Adipocyte (in vitro differentiated cells): ENCODE results near the gene TOE1.
A peak's percentile ranks its signal among the peaks of the same experiment; 100 is the strongest.

Source experiments
- DNase-seq: peaks from one replicate; pipeline ENCODE4 v3.0.0-alpha.2; 2015; ENCODE audit warnings: low read depth
- H3K27me3 ChIP-seq: replicated peaks from 2 replicates; pipeline ENCODE4 v1.7.0; 2013; ENCODE audit warnings: mild to moderate bottlenecking, low read length, moderate library complexity; ENCODE audit not compliant: control insufficient read depth, insufficient read depth
- H3K36me3 ChIP-seq: 2 replicates; pipeline ENCODE4 v1.7.0; 2013; ENCODE audit warnings: low read length, mild to moderate bottlenecking, moderate library complexity; ENCODE audit not compliant: control insufficient read depth, insufficient read depth, severe bottlenecking
- H3K4me1 ChIP-seq: 2 replicates; pipeline ENCODE4 v1.7.0; 2013; ENCODE audit warnings: mild to moderate bottlenecking, low read length, moderate library complexity; ENCODE audit not compliant: control insufficient read depth, insufficient read depth
- H3K4me3 ChIP-seq: 2 replicates; pipeline ENCODE4 v1.7.0; 2013; ENCODE audit warnings: mild to moderate bottlenecking, low read length, moderate library complexity
- H3K9ac ChIP-seq: 2 replicates; pipeline ENCODE4 v1.7.0; 2013; ENCODE audit warnings: mild to moderate bottlenecking, low read length, moderate library complexity
- H3K9me3 ChIP-seq: 2 replicates; pipeline ENCODE4 v1.7.0; 2013; ENCODE audit warnings: mild to moderate bottlenecking, low read length, moderate library complexity; ENCODE audit not compliant: control insufficient read depth

The TOE1 gene

DNA sequence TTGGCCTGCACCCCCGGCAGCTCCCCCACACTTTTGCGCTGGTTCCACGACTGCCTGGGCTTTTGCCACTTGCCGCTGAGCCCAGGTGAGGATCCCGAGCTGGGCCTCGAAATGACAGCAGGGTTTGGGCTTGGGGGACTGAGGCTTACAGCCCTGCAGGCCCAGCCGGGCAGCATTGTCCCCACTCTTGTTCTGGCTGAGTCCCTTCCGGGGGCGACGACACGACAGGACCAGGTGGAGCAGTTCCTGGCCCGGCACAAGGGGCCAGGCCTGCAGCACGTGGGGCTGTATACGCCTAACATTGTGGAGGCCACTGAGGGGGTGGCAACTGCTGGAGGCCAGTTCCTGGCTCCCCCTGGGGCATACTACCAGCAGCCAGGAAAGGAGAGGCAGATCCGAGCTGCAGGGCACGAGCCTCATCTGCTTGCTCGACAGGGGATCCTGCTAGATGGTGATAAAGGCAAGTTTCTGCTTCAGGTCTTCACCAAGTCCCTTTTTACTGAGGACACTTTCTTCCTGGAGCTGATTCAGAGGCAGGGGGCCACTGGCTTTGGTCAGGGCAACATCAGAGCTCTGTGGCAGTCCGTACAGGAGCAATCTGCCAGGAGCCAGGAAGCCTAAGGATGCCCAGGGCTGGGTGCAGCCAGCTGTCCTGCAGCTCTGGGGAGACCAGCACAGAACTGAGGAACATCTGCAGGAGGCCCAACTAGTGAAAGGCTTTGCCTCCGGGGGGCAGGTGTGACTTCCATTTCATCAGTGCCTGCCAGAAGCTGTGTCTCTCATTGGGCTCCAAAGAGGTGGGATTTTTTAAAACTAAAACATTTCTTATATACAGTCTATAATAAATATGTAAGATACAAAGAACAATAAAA lies 12.1 kb upstream of the TOE1 start:
- Histone ChIP-seq H3K27me3 (no peaks in the 10 kb centered on the region), H3K4me1 (peaks cover 18% of the 10 kb centered on the region), H3K4me3 (peak overlapping the region; percentile 84), H3K36me3 (peaks cover 19% of the 10 kb centered on the region), H3K9me3 (no peaks in the 10 kb centered on the region), H3K9ac (no peak overlapping the region)
- DNase-seq: no peak

DNA sequence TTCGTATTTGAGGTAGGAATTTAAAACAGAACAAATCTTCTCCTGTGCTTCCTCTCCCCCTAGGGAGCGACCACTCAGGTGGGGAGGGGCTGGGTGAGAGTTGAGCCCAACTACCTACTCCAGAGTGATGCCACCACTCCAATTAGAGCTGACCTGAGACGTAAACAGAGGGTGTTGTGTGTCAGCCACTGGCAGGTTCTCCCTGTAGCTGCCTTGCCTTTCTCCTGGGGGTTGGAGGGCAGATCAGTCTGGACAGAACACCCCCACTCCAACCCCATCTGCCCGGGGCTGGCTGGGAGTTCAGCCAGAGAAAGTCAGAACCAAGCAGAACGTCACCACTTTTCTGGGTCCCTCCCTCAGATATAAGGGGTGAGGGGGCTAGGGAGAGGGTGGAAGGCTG lies 11.3 kb upstream of the TOE1 start:
- no peak for DNase-seq
- Histone ChIP-seq H3K4me3 (no peak overlapping the region), H3K4me1 (peaks cover 18% of the 10 kb centered on the region), H3K36me3 (peaks cover 26% of the 10 kb centered on the region), H3K27me3 (no peaks in the 10 kb centered on the region), H3K9me3 (no peaks in the 10 kb centered on the region), H3K9ac (no peak overlapping the region)

GRCh38 chr1:45329445-45329844 lies 10.5 kb upstream of the TOE1 start:
- Histone ChIP-seq H3K36me3 (peaks cover 29% of the 10 kb centered on the region), H3K4me1 (peaks cover 18% of the 10 kb centered on the region), H3K4me3 (no peak overlapping the region), H3K9ac (no peak overlapping the region), H3K9me3 (no peaks in the 10 kb centered on the region), H3K27me3 (no peaks in the 10 kb centered on the region)
- no peak for DNase-seq

DNA sequence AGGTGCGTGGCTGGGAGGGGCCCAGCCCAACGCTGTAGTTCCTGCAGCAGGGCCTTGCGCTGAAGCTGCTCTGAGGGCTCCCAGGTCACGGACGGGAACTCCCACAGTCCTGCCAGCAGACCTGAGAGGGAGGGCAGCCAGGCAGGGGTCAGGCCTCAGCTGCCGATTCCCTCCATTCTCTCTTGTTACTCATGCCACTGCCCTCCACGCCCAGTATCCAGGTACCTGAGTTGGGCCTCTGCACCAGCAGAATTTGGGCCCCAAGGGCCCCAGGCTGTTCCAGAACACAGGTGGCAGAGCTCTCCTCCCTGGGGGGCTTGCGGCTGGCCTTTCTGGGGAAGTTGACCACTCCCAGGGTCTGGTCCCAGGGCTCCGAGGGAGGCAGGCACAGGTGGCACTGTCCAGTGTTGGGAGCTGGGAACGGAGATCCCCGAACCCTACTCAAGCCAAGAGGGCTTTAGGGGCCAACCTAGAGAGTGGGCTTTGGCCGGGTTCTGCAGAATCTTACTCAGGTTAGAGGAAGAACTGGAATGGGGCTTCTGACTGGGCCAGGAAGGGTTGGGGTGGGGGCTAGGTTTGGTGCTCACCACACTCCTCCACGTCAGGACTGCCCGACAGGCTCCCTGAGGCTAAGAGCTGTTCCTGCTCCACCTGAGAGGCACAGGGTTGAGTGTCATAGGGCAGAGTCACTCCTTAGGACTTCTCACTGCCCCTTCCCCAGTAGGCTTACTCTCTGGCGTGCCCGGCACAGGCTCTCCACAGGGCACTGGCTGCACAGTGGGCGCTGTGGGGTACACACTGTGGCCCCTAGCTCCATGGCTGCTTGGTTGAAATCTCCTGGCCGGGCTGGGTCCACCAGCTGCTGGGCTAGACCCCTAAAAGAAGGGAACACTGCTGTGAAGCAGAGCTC lies 8.3 kb upstream of the TOE1 start:
- no peak overlapping the region for H3K4me3 ChIP-seq
- no peak for DNase-seq

GRCh38 chr1:45332346-45332720 lies 7.6 kb upstream of the TOE1 start:
- H3K27me3 ChIP-seq: no peaks in the 10 kb centered on the region

More for the DNA sequence above, 8.3 kb upstream of the TOE1 start:
- Histone ChIP-seq H3K36me3 (peaks cover 29% of the 10 kb centered on the region), H3K9me3 (no peaks in the 10 kb centered on the region), H3K9ac (no peak overlapping the region), H3K27me3 (no peaks in the 10 kb centered on the region), H3K4me1 (peaks cover 9% of the 10 kb centered on the region)

GRCh38 chr1:45334308-45335245 lies 5.4 kb upstream of the TOE1 start:
- Histone ChIP-seq H3K36me3 (peaks cover 29% of the 10 kb centered on the region), H3K9me3 (no peaks in the 10 kb centered on the region), H3K4me3 (no peak overlapping the region), H3K4me1 (peaks cover 9% of the 10 kb centered on the region), H3K9ac (no peak overlapping the region), H3K27me3 (no peaks in the 10 kb centered on the region)
- no peak for DNase-seq

More at GRCh38 chr1:45332346-45332720, 7.6 kb upstream of the TOE1 start:
- no peak overlapping the region for H3K9ac ChIP-seq
- no peak for DNase-seq
- H3K4me3 ChIP-seq: no peak overlapping the region
- peaks cover 4% of the 10 kb centered on the region for H3K4me1 ChIP-seq
- peaks cover 29% of the 10 kb centered on the region for H3K36me3 ChIP-seq
- H3K9me3 ChIP-seq: no peaks in the 10 kb centered on the region

DNA sequence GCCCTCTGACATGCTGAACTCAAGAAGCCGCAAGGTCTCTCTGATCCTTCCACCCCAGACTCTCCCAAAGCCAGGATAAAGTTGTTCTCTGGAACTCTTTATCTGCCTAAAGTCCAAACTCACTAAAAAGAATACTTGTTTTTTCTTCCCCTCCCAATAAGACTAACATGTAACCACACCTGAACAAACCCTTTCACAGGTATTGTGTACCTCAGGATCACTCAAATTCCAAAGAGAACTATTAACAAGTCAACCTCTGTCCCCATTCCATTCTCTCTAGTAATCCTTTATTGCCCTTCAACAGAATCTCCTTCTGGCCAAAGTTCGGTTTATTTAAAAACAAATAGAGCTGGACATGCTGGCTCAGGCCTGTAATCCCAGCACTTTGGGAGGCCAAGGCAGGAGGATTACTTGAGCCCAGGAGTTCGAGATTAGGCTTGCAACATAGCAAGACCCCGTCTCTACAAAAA lies 4.1 kb upstream of the TOE1 start:
- DNase-seq: no peak
- H3K4me3 ChIP-seq: no peak overlapping the region
- H3K36me3 ChIP-seq: peaks cover 29% of the 10 kb centered on the region
- H3K4me1 ChIP-seq: peaks cover 12% of the 10 kb centered on the region
- H3K27me3 ChIP-seq: no peaks in the 10 kb centered on the region
- no peaks in the 10 kb centered on the region for H3K9me3 ChIP-seq
- H3K9ac ChIP-seq: no peak overlapping the region

- no peak for DNase-seq
Observed at GRCh38 chr1:45337630-45338325, 2.2 kb upstream of the TOE1 start.

GRCh38 chr1:45340816-45341466 lies 971 bp downstream of the TOE1 start:
- DNase-seq: no peak
- peaks cover 42% of the 10 kb centered on the region for H3K36me3 ChIP-seq
- peak overlapping the region; percentile 98 for H3K4me3 ChIP-seq
- H3K9me3 ChIP-seq: no peaks in the 10 kb centered on the region
- H3K4me1 ChIP-seq: peaks cover 15% of the 10 kb centered on the region
- H3K27me3 ChIP-seq: no peaks in the 10 kb centered on the region
- peak overlapping the region; percentile 99 for H3K9ac ChIP-seq

More at GRCh38 chr1:45337630-45338325, 2.2 kb upstream of the TOE1 start:
- Histone ChIP-seq H3K4me3 (no peak overlapping the region), H3K4me1 (peaks cover 17% of the 10 kb centered on the region), H3K36me3 (peaks cover 22% of the 10 kb centered on the region), H3K27me3 (no peaks in the 10 kb centered on the region), H3K9me3 (no peaks in the 10 kb centered on the region), H3K9ac (no peak overlapping the region)

- Histone ChIP-seq H3K4me1 (peaks cover 22% of the 10 kb centered on the region), H3K27me3 (no peaks in the 10 kb centered on the region), H3K9ac (no peak overlapping the region), H3K4me3 (no peak overlapping the region), H3K36me3 (peaks cover 42% of the 10 kb centered on the region), H3K9me3 (no peaks in the 10 kb centered on the region)
- DNase-seq: no peak
Observed at GRCh38 chr1:45344499-45344898, 4.5 kb downstream of the TOE1 start.
